HL-60/S4 treated with retinoic acid at 250 ng/mL for 4 days and 3 days (cell line): ENCODE measurements around the gene FGF1.

Experiments
- in situ Hi-C: fragments of 300-500 bp; cut with MboI; formaldehyde crosslinking; loops from 2 replicates; pipeline ENCODE4 v1.7.0; 2022; ENCODE audit warnings: low sequenced_read_pairs

Gene FGF1

DNA sequence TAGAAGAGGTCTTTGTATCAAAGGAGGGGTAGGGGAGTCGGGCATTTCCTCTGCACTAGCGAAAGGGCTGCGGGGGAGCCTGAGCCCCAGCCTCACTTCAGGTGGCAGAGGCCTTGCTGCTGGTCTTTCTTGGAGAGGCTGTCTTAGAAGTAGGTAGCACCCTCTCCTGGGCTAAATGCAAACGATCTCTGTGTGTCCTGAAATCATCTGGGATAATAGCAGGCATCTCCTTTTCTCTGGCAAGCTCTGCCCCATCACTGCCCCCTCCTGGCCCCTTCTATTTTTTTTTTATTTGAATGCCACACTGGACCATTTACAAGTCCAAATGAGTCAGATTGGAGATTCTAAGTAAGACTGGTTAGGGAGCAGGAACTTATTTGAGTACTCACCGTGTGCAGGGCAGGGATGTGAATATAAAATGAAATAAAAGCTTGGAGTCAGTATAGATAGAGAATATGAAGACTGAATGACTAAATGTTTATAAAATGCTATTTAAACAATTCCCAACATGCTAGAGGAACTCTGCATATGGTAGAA, 137.1 kb downstream of the FGF1 start:
- in situ Hi-C loops, result no loop called here

DNA sequence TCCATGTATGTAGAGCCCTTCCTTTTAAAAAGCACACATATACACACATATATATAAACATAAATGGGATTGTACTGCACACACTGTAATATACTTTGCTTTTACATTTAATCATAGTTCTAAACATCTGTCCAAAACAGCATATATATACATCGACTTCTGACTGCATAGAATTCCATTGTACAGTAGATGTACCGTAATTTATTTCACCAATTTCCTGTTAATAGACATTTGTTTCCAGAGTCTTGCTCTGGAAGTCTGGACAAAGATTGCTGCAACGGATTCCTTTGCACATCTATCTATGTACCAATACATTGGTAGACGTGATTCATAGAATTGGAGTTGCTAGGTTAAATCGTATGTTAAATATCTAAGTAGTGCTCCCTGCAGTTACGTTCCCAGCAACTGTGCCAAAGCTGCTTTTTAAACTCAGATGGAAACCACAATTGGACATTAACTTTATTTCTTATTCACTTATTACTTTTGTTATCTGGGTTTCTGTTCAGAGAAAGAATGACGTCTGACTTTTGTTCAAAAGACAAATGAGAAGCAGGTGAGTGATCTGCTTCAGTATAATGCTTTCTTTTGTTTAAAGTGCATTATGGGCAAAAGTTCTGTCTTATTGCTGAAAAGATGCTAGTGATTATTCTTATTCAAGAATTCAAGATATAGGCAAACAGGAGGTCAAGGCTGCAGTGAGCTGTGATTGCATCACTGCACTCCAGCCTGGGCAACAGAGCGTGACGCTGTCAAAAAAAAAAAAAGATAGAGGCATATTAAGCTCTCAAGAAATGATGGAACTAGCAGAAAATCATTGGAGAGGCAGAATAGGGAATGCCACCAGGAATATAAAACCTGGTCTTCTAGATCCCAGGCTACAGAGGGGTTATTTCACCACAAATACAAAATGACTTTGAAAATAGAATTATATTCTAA, 138.2 kb downstream of the FGF1 start:
- in situ Hi-C loops, result no loop called here

DNA sequence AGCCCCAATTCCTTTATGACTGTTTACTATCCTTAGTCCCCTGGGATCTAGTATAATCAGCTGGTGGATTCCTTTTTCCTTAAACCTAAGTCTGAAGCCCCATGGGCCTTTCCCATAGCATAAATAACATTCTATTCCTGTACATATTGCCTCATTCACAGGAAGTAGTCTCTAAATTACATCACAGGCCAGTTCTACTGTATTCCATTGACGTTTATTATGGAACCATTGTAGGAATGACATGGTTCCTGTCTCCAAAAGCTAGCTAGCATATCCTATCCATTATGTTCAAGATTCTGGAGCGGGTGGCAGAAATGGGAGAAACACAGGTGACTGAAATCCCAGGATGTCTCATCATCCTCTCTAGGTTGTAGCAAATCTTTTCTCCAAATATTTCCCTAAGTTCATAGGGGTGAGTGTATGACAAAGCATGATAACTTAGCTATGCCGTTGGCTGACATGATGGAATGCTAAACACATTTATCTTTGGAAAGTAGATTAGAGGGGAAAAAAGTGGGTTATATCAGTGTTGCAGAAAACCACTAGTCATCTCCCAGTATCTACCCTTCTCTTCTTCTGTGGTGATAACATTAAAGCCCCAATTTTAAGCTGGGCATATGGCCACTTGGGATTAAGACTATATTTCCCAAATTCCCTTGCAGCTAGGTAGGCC, 140.1 kb downstream of the FGF1 start:
- in situ Hi-C loops, result no loop called here

DNA sequence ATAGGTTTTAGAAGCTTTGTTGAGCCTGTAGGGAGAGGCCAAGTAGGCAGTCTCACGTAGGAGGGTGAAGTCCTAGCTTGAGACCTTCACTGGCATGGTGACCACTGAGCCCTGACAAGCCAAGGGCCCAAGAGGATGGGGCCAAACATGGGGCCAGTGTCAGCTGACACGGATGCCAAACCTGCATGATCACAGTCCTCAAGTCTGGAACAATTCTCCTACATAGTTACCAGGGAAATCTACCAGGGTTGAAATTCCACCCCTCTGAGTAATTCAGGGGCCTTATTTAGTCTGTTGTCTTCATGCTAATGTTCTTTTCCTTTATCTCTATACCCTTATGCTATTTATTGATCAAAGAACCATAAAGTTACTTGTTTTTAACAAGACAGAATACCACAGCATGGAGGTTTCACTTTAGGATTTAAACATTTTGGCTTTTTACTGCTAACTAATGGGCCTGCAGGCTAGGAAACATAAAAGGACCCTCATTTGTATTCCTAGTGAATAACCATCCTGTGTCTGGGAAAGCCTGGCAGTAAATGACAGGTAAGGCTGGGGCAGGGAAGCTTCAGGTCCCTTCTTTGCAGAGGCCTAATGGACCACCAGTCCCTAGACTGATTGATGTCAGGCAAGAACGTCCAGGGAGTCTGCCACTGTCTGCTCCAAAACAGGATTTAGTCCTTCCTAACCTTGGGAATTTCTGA, 140.8 kb downstream of the FGF1 start:
- in situ Hi-C loops, result no loop called here

DNA sequence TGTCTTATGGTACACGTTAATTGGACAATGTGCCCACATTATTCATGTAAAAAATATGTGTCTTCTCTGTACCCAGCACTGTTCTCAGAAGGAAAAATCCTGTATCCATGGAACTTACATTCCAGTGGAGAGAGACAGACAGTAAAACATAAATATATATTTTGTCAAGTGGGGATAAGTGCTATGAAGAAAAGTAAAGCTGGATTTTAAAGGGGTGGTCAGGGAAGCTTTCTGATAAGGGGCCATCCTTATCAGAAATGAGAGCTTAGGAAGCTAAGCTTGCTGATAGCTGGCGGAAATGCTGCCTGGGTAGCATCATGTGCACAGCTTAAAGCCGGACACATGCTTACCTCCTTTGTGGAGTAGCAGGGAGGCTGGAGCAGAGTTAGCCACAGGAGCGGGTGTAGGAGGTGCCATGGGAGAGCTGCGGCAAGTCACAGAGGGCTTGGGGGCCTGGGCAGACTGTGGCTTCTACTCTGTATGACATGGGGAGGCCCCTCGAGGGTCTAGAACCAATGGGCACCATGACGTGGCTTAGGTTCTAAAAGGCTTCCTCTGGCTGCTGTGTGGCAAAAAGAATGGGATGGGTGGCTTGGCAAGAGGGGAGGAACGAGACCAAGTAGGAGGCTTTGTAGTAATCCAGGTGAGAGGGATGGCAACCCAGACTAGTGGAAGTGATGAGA, 141.7 kb downstream of the FGF1 start:
- in situ Hi-C loops, result no loop called here

DNA sequence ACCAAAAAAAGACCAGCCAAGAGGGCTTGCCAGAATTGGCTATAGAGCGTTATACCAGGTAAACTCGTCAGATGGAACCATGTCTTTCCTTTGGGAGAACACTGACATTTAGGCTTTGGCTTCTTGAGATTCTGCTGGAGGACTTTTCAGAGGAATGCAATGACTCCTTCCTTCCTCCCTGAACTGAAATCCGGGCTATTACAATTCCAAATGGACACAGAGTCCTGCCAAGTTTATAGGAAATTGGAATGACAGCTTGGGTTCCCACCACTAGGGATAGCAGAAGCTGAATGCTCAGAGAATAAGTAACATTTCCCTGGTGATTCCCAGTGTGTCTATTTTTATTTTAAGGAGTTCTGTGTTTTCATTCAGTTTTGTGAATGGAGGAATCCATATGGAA, 143.0 kb downstream of the FGF1 start:
- in situ Hi-C loops, result no loop called here
